ENCODE measurements around the gene EEF1A2. TPM values are rescaled to one million over a fixed set of nuclear protein-coding genes. Genes with fewer than 3 reads are reported as not detected.

EEF1A2 gene
- total RNA-seq, 1 donor from 2014 or later = 255 TPM

DNA sequence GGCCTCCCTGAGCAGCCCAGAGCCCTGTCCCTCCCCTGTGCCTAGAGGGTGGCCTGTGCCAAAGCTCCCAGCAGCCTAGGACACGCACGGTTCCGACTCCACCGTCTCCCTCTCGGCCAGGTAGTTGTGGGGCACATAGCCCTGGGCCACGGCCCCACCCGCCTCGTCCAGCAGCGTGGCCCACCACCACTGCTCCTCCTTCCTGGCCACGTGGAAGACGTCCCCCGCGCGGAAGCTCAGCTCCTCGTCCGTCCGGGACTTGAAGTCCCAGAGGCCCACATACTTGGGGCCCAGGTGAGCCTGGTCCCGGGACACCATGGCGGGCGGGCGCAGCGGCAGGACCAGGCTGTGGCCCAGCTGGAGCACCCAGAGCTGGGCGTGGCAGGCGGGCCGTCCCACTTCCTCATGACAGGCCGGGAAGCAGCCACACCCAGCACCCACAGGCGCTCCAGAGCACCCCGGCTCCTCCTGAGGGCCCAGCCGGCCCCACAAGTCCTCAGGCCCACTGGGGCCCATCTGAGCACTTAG lies 38.2 kb upstream of the EEF1A2 start, which contains the start of gene PTK6:
PTK6 (minus strand) TSS at position 380 of the 528 bp plus-strand sequence; CDS start at position 318, 62 bp downstream.
- Histone ChIP-seq H3K36me3 (ENCODE audit: control insufficient read depth in 3 of 3, insufficient read depth in 3 of 3, low read length in 3 of 3) (no peaks in the 10 kb centered on the region), H3K27ac (ENCODE audit: low read depth, low read length) (no peak within 1 kb of the TSS), H3K9me3 (ENCODE audit: control insufficient read depth in 3 of 3, low read length in 3 of 3) (no peaks in the 10 kb centered on the region), H3K4me1 (ENCODE audit: control insufficient read depth in 3 of 3, insufficient read depth in 3 of 3, low read length in 3 of 3) (peaks cover 0 to 20% (median 9%) of the 10 kb centered on the region in 3 donors), H3K9ac (ENCODE audit: low read depth in 1 of 3, low read length in 3 of 3) (peak within 1 kb of the TSS in 2 of 3 donors; percentile 53 to 62), H3K4me3 (ENCODE audit: low read length in 3 of 3) (peak within 1 kb of the TSS in 1 of 3 donors; percentile 35), H3K27me3 (ENCODE audit: control insufficient read depth in 3 of 3, insufficient read depth in 3 of 3, low read length in 3 of 3) (peaks cover 30 to 57% (median 54%) of the 10 kb centered on the region in 3 donors)

GRCh38 chr20:63536241-63536977 lies 37.5 kb upstream of the EEF1A2 start:
- H3K36me3 ChIP-seq (ENCODE audit: control insufficient read depth in 3 of 3, insufficient read depth in 3 of 3, low read length in 3 of 3) = no peaks in the 10 kb centered on the region
- H3K27me3 ChIP-seq (ENCODE audit: control insufficient read depth in 3 of 3, insufficient read depth in 3 of 3, low read length in 3 of 3) = peaks cover 35 to 62% (median 60%) of the 10 kb centered on the region in 3 donors
- H3K4me3 ChIP-seq (ENCODE audit: low read length in 3 of 3) = no peak overlapping the region
- peaks cover 0 to 20% (median 9%) of the 10 kb centered on the region in 3 donors for H3K4me1 ChIP-seq (ENCODE audit: control insufficient read depth in 3 of 3, insufficient read depth in 3 of 3, low read length in 3 of 3)
- no peak overlapping the region for H3K27ac ChIP-seq (ENCODE audit: low read depth, low read length)
- no peak overlapping the region for H3K9ac ChIP-seq (ENCODE audit: low read depth in 1 of 3, low read length in 3 of 3)
- H3K9me3 ChIP-seq (ENCODE audit: control insufficient read depth in 3 of 3, low read length in 3 of 3) = no peaks in the 10 kb centered on the region

- H3K4me1 ChIP-seq (ENCODE audit: control insufficient read depth in 3 of 3, insufficient read depth in 3 of 3, low read length in 3 of 3) = peaks cover 0 to 20% (median 9%) of the 10 kb centered on the region in 3 donors
- H3K9me3 ChIP-seq (ENCODE audit: control insufficient read depth in 3 of 3, low read length in 3 of 3) = no peaks in the 10 kb centered on the region
- H3K27ac ChIP-seq (ENCODE audit: low read depth, low read length) = no peak overlapping the region
- H3K36me3 ChIP-seq (ENCODE audit: control insufficient read depth in 3 of 3, insufficient read depth in 3 of 3, low read length in 3 of 3) = no peaks in the 10 kb centered on the region
- H3K27me3 ChIP-seq (ENCODE audit: control insufficient read depth in 3 of 3, insufficient read depth in 3 of 3, low read length in 3 of 3) = peaks cover 39 to 64% (median 60%) of the 10 kb centered on the region in 3 donors
- no peak overlapping the region for H3K4me3 ChIP-seq (ENCODE audit: low read length in 3 of 3)
- H3K9ac ChIP-seq (ENCODE audit: low read depth in 1 of 3, low read length in 3 of 3) = no peak overlapping the region
Observed at GRCh38 chr20:63534831-63535651, 36.2 kb upstream of the EEF1A2 start.

GRCh38 chr20:63534427-63534830 lies 35.5 kb upstream of the EEF1A2 start:
- Histone ChIP-seq H3K4me1 (ENCODE audit: control insufficient read depth in 3 of 3, insufficient read depth in 3 of 3, low read length in 3 of 3) (peaks cover 0 to 20% (median 9%) of the 10 kb centered on the region in 3 donors), H3K36me3 (ENCODE audit: control insufficient read depth in 3 of 3, insufficient read depth in 3 of 3, low read length in 3 of 3) (no peaks in the 10 kb centered on the region), H3K9ac (ENCODE audit: low read depth in 1 of 3, low read length in 3 of 3) (no peak overlapping the region), H3K27ac (ENCODE audit: low read depth, low read length) (no peak overlapping the region), H3K9me3 (ENCODE audit: control insufficient read depth in 3 of 3, low read length in 3 of 3) (no peaks in the 10 kb centered on the region), H3K4me3 (ENCODE audit: low read length in 3 of 3) (no peak overlapping the region), H3K27me3 (ENCODE audit: control insufficient read depth in 3 of 3, insufficient read depth in 3 of 3, low read length in 3 of 3) (peaks cover 43 to 65% (median 65%) of the 10 kb centered on the region in 3 donors)

- Histone ChIP-seq H3K9ac (ENCODE audit: low read depth in 1 of 3, low read length in 3 of 3) (no peak overlapping the region), H3K4me1 (ENCODE audit: control insufficient read depth in 3 of 3, insufficient read depth in 3 of 3, low read length in 3 of 3) (peaks cover 0 to 20% (median 9%) of the 10 kb centered on the region in 3 donors), H3K9me3 (ENCODE audit: control insufficient read depth in 3 of 3, low read length in 3 of 3) (no peaks in the 10 kb centered on the region), H3K4me3 (ENCODE audit: low read length in 3 of 3) (no peak overlapping the region), H3K27ac (ENCODE audit: low read depth, low read length) (no peak overlapping the region), H3K36me3 (ENCODE audit: control insufficient read depth in 3 of 3, insufficient read depth in 3 of 3, low read length in 3 of 3) (no peaks in the 10 kb centered on the region), H3K27me3 (ENCODE audit: control insufficient read depth in 3 of 3, insufficient read depth in 3 of 3, low read length in 3 of 3) (peaks cover 48 to 70% (median 70%) of the 10 kb centered on the region in 3 donors)
Observed at GRCh38 chr20:63533871-63534393, 35.0 kb upstream of the EEF1A2 start.

- Histone ChIP-seq H3K9ac (ENCODE audit: low read depth in 1 of 3, low read length in 3 of 3) (no peak overlapping the region), H3K4me3 (ENCODE audit: low read length in 3 of 3) (no peak overlapping the region), H3K27me3 (ENCODE audit: control insufficient read depth in 3 of 3, insufficient read depth in 3 of 3, low read length in 3 of 3) (peaks cover 48 to 72% (median 71%) of the 10 kb centered on the region in 3 donors), H3K36me3 (ENCODE audit: control insufficient read depth in 3 of 3, insufficient read depth in 3 of 3, low read length in 3 of 3) (no peaks in the 10 kb centered on the region), H3K9me3 (ENCODE audit: control insufficient read depth in 3 of 3, low read length in 3 of 3) (no peaks in the 10 kb centered on the region), H3K4me1 (ENCODE audit: control insufficient read depth in 3 of 3, insufficient read depth in 3 of 3, low read length in 3 of 3) (peaks cover 0 to 20% (median 9%) of the 10 kb centered on the region in 3 donors), H3K27ac (ENCODE audit: low read depth, low read length) (no peak overlapping the region)
Observed at GRCh38 chr20:63533388-63533787, 34.5 kb upstream of the EEF1A2 start.

DNA sequence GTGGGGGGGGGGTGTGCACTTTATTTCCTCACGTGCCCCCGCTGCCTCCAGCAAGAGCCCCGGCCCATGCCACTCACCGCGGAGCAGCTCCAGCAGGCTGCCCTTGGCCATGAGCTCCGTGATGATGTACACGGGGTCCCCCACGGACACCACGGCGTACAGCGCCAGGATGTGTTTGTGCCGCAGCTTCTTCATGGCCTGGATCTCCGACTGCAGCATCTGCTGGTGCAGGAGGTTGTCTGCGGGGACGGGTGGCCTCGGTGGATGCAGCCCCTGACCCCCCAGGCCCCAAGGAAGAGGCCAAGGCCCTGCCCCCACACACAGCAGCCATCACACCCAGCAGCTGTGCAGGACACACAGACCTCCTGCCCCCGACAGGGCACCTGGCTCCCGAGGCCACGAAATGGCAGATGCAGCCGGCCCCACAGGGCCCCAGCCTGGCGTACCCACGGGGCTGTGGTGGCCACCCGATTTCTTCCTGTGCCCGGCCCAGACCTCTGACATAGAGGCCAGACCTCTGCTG lies 33.6 kb upstream of the EEF1A2 start:
- H3K27me3 ChIP-seq (ENCODE audit: control insufficient read depth in 3 of 3, insufficient read depth in 3 of 3, low read length in 3 of 3) = peaks cover 48 to 72% (median 69%) of the 10 kb centered on the region in 3 donors
- no peak overlapping the region for H3K27ac ChIP-seq (ENCODE audit: low read depth, low read length)
- H3K36me3 ChIP-seq (ENCODE audit: control insufficient read depth in 3 of 3, insufficient read depth in 3 of 3, low read length in 3 of 3) = no peaks in the 10 kb centered on the region
- no peaks in the 10 kb centered on the region for H3K9me3 ChIP-seq (ENCODE audit: control insufficient read depth in 3 of 3, low read length in 3 of 3)
- no peak overlapping the region for H3K9ac ChIP-seq (ENCODE audit: low read depth in 1 of 3, low read length in 3 of 3)
- H3K4me1 ChIP-seq (ENCODE audit: control insufficient read depth in 3 of 3, insufficient read depth in 3 of 3, low read length in 3 of 3) = peaks cover 0 to 14% (median 6%) of the 10 kb centered on the region in 3 donors
- H3K4me3 ChIP-seq (ENCODE audit: low read length in 3 of 3) = no peak overlapping the region

DNA sequence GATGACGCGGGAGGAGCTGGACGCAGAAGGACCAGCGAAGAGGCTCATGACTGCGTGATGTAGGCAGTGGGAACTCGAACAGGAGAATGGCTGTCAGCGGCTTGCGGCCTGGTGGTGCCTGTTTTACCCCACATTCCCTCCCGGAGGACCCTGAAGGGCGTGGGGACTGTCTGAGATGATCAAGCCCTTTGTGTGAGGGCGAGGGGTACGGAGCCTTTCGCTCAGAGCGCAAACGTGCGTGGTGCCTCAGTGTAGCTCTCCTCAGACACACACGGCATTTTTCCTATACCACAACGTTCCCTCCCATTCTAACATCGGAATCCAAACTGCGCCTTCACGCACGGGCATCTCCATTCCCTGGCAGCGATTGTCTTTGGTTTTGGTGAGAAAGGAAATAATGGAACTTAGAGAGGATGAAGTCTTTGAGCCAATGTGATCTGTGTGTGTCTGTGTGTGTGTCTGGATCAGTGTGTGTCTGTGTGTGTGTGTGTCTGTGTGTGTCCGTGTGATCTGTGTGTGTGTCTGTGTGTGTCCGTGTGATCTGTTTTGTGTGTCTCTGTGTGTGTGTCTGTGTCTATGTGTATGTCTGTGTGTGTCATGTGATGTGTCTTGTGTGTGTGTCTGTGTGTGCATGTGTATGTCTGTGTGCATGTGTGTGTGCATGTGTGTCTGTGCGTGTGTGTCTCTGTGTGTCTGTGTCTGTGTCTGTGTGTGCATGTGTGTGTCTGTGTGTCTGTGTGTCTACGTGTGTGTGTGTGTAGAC lies 33.0 kb upstream of the EEF1A2 start:
- Histone ChIP-seq H3K9me3 (ENCODE audit: control insufficient read depth in 3 of 3, low read length in 3 of 3) (no peaks in the 10 kb centered on the region), H3K27me3 (ENCODE audit: control insufficient read depth in 3 of 3, insufficient read depth in 3 of 3, low read length in 3 of 3) (peaks cover 47 to 67% (median 65%) of the 10 kb centered on the region in 3 donors), H3K4me1 (ENCODE audit: control insufficient read depth in 3 of 3, insufficient read depth in 3 of 3, low read length in 3 of 3) (peaks cover 0 to 8% (median 5%) of the 10 kb centered on the region in 3 donors), H3K4me3 (ENCODE audit: low read length in 3 of 3) (no peak overlapping the region), H3K36me3 (ENCODE audit: control insufficient read depth in 3 of 3, insufficient read depth in 3 of 3, low read length in 3 of 3) (no peaks in the 10 kb centered on the region), H3K27ac (ENCODE audit: low read depth, low read length) (no peak overlapping the region), H3K9ac (ENCODE audit: low read depth in 1 of 3, low read length in 3 of 3) (no peak overlapping the region)

DNA sequence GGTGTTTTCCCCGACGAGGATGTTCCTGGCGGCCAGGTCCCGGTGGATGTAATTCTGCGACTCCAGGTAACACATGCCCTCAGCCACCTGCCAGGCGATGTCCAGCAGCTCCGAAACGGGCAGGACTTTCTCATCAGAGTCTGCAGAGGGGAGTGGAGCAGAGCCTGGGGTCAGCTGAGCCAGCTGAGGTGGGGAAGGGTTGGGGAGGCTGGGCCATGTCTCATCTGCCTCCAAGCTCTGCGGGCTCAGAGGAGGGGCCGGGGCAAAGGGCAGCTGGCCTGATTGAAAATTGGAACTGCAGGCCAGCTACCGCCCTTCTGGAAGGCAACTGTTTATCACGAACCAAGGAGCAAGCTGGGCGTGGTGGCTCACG lies 31.9 kb upstream of the EEF1A2 start:
- no peak overlapping the region for H3K4me3 ChIP-seq (ENCODE audit: low read length in 3 of 3)
- no peaks in the 10 kb centered on the region for H3K36me3 ChIP-seq (ENCODE audit: control insufficient read depth in 3 of 3, insufficient read depth in 3 of 3, low read length in 3 of 3)
- H3K9ac ChIP-seq (ENCODE audit: low read depth in 1 of 3, low read length in 3 of 3) = no peak overlapping the region
- H3K27ac ChIP-seq (ENCODE audit: low read depth, low read length) = no peak overlapping the region
- no peaks in the 10 kb centered on the region for H3K9me3 ChIP-seq (ENCODE audit: control insufficient read depth in 3 of 3, low read length in 3 of 3)
- peaks cover 39 to 59% (median 57%) of the 10 kb centered on the region in 3 donors for H3K27me3 ChIP-seq (ENCODE audit: control insufficient read depth in 3 of 3, insufficient read depth in 3 of 3, low read length in 3 of 3)
- H3K4me1 ChIP-seq (ENCODE audit: control insufficient read depth in 3 of 3, insufficient read depth in 3 of 3, low read length in 3 of 3) = peaks cover 0 to 5% (median 0%) of the 10 kb centered on the region in 3 donors

All from skeletal muscle tissue (tissue), 4 donors.